GM12878 (cell line): ENCODE measurements around the gene CPD. TPM values are rescaled to one million over a fixed set of nuclear protein-coding genes. Genes with fewer than 3 reads are reported as not detected.

ENCODE experiments used
- ATAC-seq: fragments of 200-7000 bp; cut with Tn5 transposase; 3 replicates; pipeline ENCODE4 v1.9.1; 2020; ENCODE audit warnings: mild to moderate bottlenecking, moderate library complexity
- BruUV-seq: library from RNA; stranded (reverse); fragments of 400-500 nt; replicated peaks from 2 replicates; lab custom pipeline; 2021; lab: Mats Ljungman, UMichigan
- CTCF ChIA-PET: fragments of 300-600 bp; sonication (Branson Sonifier 250); formaldehyde crosslinking; extraction: SDS; loops from one replicate; lab custom pipeline; 2021; ENCODE audit warnings: inconsistent platforms; lab: Yijun Ruan, JAX
- POLR2A ChIA-PET: fragments of 350-600 bp; formaldehyde crosslinking; extraction: SDS; loops from one replicate; lab custom pipeline; 2021; ENCODE audit warnings: inconsistent platforms; lab: Charles Lee
- RAD21 ChIA-PET: fragments of 300-600 bp; sonication (Branson Sonifier 250); formaldehyde crosslinking; loops from one replicate; lab custom pipeline; 2023; ENCODE audit warnings: antibody characterized with exemption; ENCODE audit not compliant: unreplicated experiment; lab: Charles Lee
- SMC1A ChIA-PET: fragments of 300-600 bp; sonication (Branson Sonifier 250); formaldehyde crosslinking; loops from one replicate; lab custom pipeline; 2023; ENCODE audit not compliant: unreplicated experiment, uncharacterized antibody; lab: Charles Lee
- DNase-seq: peaks from one replicate; pipeline ENCODE4 v3.0.0-alpha.2; 2011; ENCODE audit warnings: low read depth, low spot score
- FAIRE-seq: peaks from 3 replicates; lab custom pipeline; 2011; peaks lifted over from hg19 to GRCh38; lab: Jason Lieb, UNC
- H2AFZ ChIP-seq: 2 replicates; pipeline ENCODE4 v1.6.0; 2011; ENCODE audit warnings: low read depth, low read length, control low read depth; ENCODE audit not compliant: control insufficient read depth
- H3K27ac ChIP-seq: 2 replicates; pipeline ENCODE4 v1.5.1; 2011; ENCODE audit warnings: control low read depth; ENCODE audit not compliant: control insufficient read depth, insufficient read depth
- H3K27me3 ChIP-seq, 2 experiments: replicated peaks in 1 of 2; 2 replicates each; pipeline versions ENCODE4 v1.6.0 to v1.6.1; 2011; ENCODE audit warnings: low read length in 1 of 2; ENCODE audit not compliant: control insufficient read depth in 2 of 2, insufficient read depth in 2 of 2
- H3K36me3 ChIP-seq, 2 experiments: 2 replicates each; pipeline ENCODE4 v1.5.1; 2011; ENCODE audit warnings: low read length in 1 of 2; ENCODE audit not compliant: control insufficient read depth in 2 of 2, insufficient read depth in 2 of 2
- H3K4me1 ChIP-seq: 2 replicates; pipeline ENCODE4 v1.6.1; 2011; ENCODE audit warnings: mild to moderate bottlenecking, low read length, moderate library complexity, mixed read lengths; ENCODE audit not compliant: control insufficient read depth, insufficient read depth
- H3K4me2 ChIP-seq: 2 replicates; pipeline ENCODE4 v1.6.0; 2011; ENCODE audit warnings: control low read depth; ENCODE audit not compliant: control insufficient read depth, insufficient read depth
- H3K4me3 ChIP-seq: fragments of 200-600 bp; sonication (generic); 2 replicates; pipeline ENCODE4 v1.5.1; 2016
- H3K79me2 ChIP-seq: 2 replicates; pipeline ENCODE4 v1.6.0; 2011; ENCODE audit warnings: low read length; ENCODE audit not compliant: control insufficient read depth, insufficient read depth
- H3K9ac ChIP-seq: 2 replicates; pipeline ENCODE4 v1.8.0; 2011; ENCODE audit warnings: low read length, control low read depth, mixed read lengths; ENCODE audit not compliant: control insufficient read depth, insufficient read depth
- H3K9me3 ChIP-seq: replicated peaks from 3 replicates; pipeline ENCODE4 v1.5.1; 2011; ENCODE audit warnings: mild to moderate bottlenecking, low read length; ENCODE audit not compliant: control insufficient read depth, insufficient read depth
- H4K20me1 ChIP-seq: 2 replicates; pipeline ENCODE4 v1.6.0; 2011; ENCODE audit not compliant: control insufficient read depth, insufficient read depth
- BRCA1 ChIP-seq: IDR thresholded peaks from 2 replicates; pipeline ENCODE4 v1.6.1; 2011; ENCODE audit warnings: low read depth, low read length, improper control_type of control experiment
- EED ChIP-seq: sonication (generic); IDR thresholded peaks from 2 replicates; pipeline ENCODE4 v1.6.1; 2016; ENCODE audit warnings: antibody characterized with exemption, low read depth
- IRF4 ChIP-seq: IDR thresholded peaks from 2 replicates; pipeline ENCODE4 v1.6.1; 2011; ENCODE audit warnings: low read depth, low read length
- JUND ChIP-seq: IDR thresholded peaks from 2 replicates; pipeline ENCODE4 v1.6.1; 2012; ENCODE audit warnings: low read depth, mild to moderate bottlenecking, low read length, improper control_type of control experiment, moderate library complexity
- MYC ChIP-seq: IDR thresholded peaks from 2 replicates; pipeline ENCODE4 v1.6.1; 2011; ENCODE audit warnings: mild to moderate bottlenecking, low read length, moderate library complexity, inconsistent platforms; ENCODE audit not compliant: insufficient read depth, insufficient replicate concordance, insufficient read length, severe bottlenecking
- NR2C2 ChIP-seq: IDR thresholded peaks from 2 replicates; pipeline ENCODE4 v1.6.1; 2011; ENCODE audit warnings: borderline replicate concordance, low read depth; ENCODE audit not compliant: control insufficient read depth, insufficient read length
- PAX8 ChIP-seq: fragments of 450-650 bp; IDR thresholded peaks from 2 replicates; pipeline ENCODE4 v1.6.1; 2017; ENCODE audit warnings: mild to moderate bottlenecking, moderate library complexity
- PBX3 ChIP-seq: IDR thresholded peaks from 2 replicates; pipeline ENCODE4 v1.6.1; 2011; ENCODE audit warnings: mild to moderate bottlenecking, low read depth, low read length, moderate library complexity; ENCODE audit not compliant: insufficient replicate concordance
- POU2F2 ChIP-seq: IDR thresholded peaks from 3 replicates; pipeline ENCODE4 v1.6.1; 2011; ENCODE audit warnings: low read depth, mild to moderate bottlenecking, low read length, borderline replicate concordance
- STAT1 ChIP-seq: fragments of 450-650 bp; conservative IDR thresholded peaks from 2 replicates; pipeline ENCODE4 v1.6.1; 2014; ENCODE audit warnings: antibody characterized with exemption, mild to moderate bottlenecking
- SUPT20H ChIP-seq: IDR thresholded peaks from 2 replicates; pipeline ENCODE4 v1.6.1; 2011; ENCODE audit warnings: low read depth, mild to moderate bottlenecking, low read length, moderate library complexity, borderline replicate concordance; ENCODE audit not compliant: control insufficient read depth
- USF1 ChIP-seq: IDR thresholded peaks from 2 replicates; pipeline ENCODE4 v1.6.1; 2011; ENCODE audit warnings: borderline replicate concordance, low read depth, mild to moderate bottlenecking, moderate library complexity, mixed read lengths, low read length; ENCODE audit not compliant: insufficient read depth; ENCODE audit errors: extremely low read length
- ZBTB4 ChIP-seq: fragments of 450-650 bp; formaldehyde crosslinking; IDR thresholded peaks from 2 replicates; pipeline ENCODE4 v1.4.0; 2022; ENCODE audit warnings: mild to moderate bottlenecking, moderate library complexity
- ZNF592 ChIP-seq: fragments of 450-650 bp; IDR thresholded peaks from 2 replicates; pipeline ENCODE4 v1.6.1; 2017; ENCODE audit warnings: mild to moderate bottlenecking, moderate library complexity
- WGBS: methylation state at CpG from one replicate; pipeline ENCODE4 v1.1.6; 2016; ENCODE audit warnings: low lambda C conversion rate; ENCODE audit not compliant: insufficient replicate concordance, insufficient coverage; ENCODE audit errors: missing lambda C conversion rate; 5-methylcytosine and 5-hydroxymethylcytosine counted together
- in situ Hi-C: fragments of 300-500 bp; cut with MboI; formaldehyde crosslinking; loops from 9 replicates; pipeline ENCODE4 v1.14.3; 2018; ENCODE audit warnings: mixed read lengths
- intact Hi-C: fragments of 100-400 bp; cut with micrococcal nuclease; formaldehyde crosslinking; loops from one replicate; pipeline ENCODE4 v1.14.2; 2022; ENCODE audit not compliant: unreplicated experiment
- polyA plus RNA-seq, 11 experiments: library from polyadenylated mRNA; depleted of rRNA in 4 of 11; unstranded in 6 of 11; stranded (reverse) in 5 of 11; fragments of >200 nt; fragmentation: Nextera tagmentation in 4 of 11; fragmentation: Illumina TruSeq in 1 of 11; extraction: Ambion mirVana in 4 of 11; extraction: Trizol in 1 of 11; gene quantifications; 1 replicate in 1 of 11; 2 replicates in 10 of 11; pipeline versions ENCODE4 v1.2.1 to v1.2.3, GENCODE V29; 2011 to 2016; ENCODE audit warnings: inconsistent platforms in 2 of 11, missing spikeins in 2 of 11, low read depth in 1 of 11
- total RNA-seq, 4 experiments: library from RNA; depleted of rRNA in 3 of 4; stranded (reverse); fragments of >200 nt in 3 of 4; fragmentation: Illumina TruSeq in 1 of 4; extraction: Trizol in 1 of 4; gene quantifications; 2 replicates each; pipeline versions ENCODE4 v1.2.1 to v1.2.3, GENCODE V29; 2013 to 2021

The CPD gene
- total and polyA plus RNA-seq, 10 of the 15 experiments (the other 5 are each of a cell fraction or from before 2014, with no cell fraction given): 3.5 to 24.2 (median 15.7) TPM

- RAD21 ChIA-PET: interaction anchor here (1.3 kb wide), 1 partner anchor 55 kb away, joined by 6 read pairs; no protein-coding TSS in a partner anchor
- POLR2A ChIA-PET: interaction anchor here (0.6 kb wide), 1 partner anchor 67 kb away, joined by 6 read pairs; no protein-coding TSS in a partner anchor
- no peak overlapping the region for H3K9ac ChIP-seq
- no peak overlapping the region for H3K4me3 ChIP-seq
- no peaks in the 10 kb centered on the region for H4K20me1 ChIP-seq
- SMC1A ChIA-PET: interaction anchor here (1.0 to 1.5 kb wide), 3 partner anchors 11 to 39 kb away, joined by 3 to 6 read pairs (median 5); no protein-coding TSS in a partner anchor
- no peaks in the 10 kb centered on the region for H3K9me3 ChIP-seq
- intact Hi-C loops: no loop called here
- CTCF ChIA-PET: interaction anchor here (1.0 to 1.4 kb wide), 2 partner anchors 57 to 300 kb away, joined by 3 read pairs; no protein-coding TSS in a partner anchor
- in situ Hi-C loops: no loop called here
- no peak overlapping the region for H3K4me2 ChIP-seq
- no peaks in the 10 kb centered on the region for H3K79me2 ChIP-seq
- peaks cover 0 to under 1% of the 10 kb centered on the region in 2 experiments; a peak in 1 of 4 replicates for H3K36me3 ChIP-seq
- no peaks in the 10 kb centered on the region for H3K4me1 ChIP-seq
- no peaks in the 10 kb centered on the region for H3K27me3 ChIP-seq
- no peak overlapping the region for H3K27ac ChIP-seq
- no TSS peak for BruUV-seq
- H2AFZ ChIP-seq: no peak overlapping the region
- ATAC-seq: no peak
- no peak for DNase-seq
- FAIRE-seq: peak; percentile 31
- WGBS: 99% methylated on average over 4 of the region's 4 CpGs
- no peak for TF ChIP-seq NR2C2
- no peak for TF ChIP-seq EED
- TF ChIP-seq PBX3: no peak
- TF ChIP-seq STAT1: no peak
- no peak for TF ChIP-seq USF1
- TF ChIP-seq IRF4: no peak
- no peak for TF ChIP-seq JUND
- no peak for TF ChIP-seq MYC
- no peak for TF ChIP-seq ZBTB4 (CRISPR knock-in tag)
- TF ChIP-seq POU2F2: no peak
- TF ChIP-seq BRCA1: no peak
- TF ChIP-seq ZNF592: no peak
- no peak for TF ChIP-seq PAX8
- no peak for TF ChIP-seq SUPT20H
These were observed 14.8 kb downstream of the CPD start for GRCh38 chr17:30393491-30393890.
